Stimulated activated CD4-positive, alpha-beta T cell treated with anti-CD3 and anti-CD28 coated beads, Interleukin-4, amount 100 ng/mL, for 4 hours (primary cell): ENCODE measurements around the gene SKAP1.
"Not testable (repeated sequence)": the region's sequence is repeated elsewhere in the genome, so short reads cannot be mapped to it uniquely, and the experiment has no call there.

Source experiments
- DNase-seq, 2 experiments: peaks; one replicate each; pipeline ENCODE4 v3.0.0-alpha.2; 2020

SKAP1 gene

GRCh38 chr17:48429638-48430586, at the start of gene SKAP1:
TSS of gene SKAP1 (minus strand) at chr17:48430214.
- DNase-seq, result peak; percentile 68 to 74

- DNase-seq, result no peak
These were observed 49.0 kb upstream of the SKAP1 start for GRCh38 chr17:48479014-48479402.

GRCh38 chr17:48478224-48479013, 48.4 kb upstream of the SKAP1 start:
- no peak for DNase-seq

GRCh38 chr17:48477221-48477620, 47.2 kb upstream of the SKAP1 start:
- no peak for DNase-seq

- DNase-seq, result no peak
These were observed 42.6 kb upstream of the SKAP1 start for GRCh38 chr17:48472411-48473281.

- DNase-seq, result no peak
These were observed 41.9 kb upstream of the SKAP1 start for GRCh38 chr17:48471817-48472410.

GRCh38 chr17:48470388-48471034, 40.5 kb upstream of the SKAP1 start:
- no peak for DNase-seq

GRCh38 chr17:48469227-48469626, 39.2 kb upstream of the SKAP1 start:
- DNase-seq, result no peak

GRCh38 chr17:48468299-48468698, 38.3 kb upstream of the SKAP1 start:
- DNase-seq, result no peak

- no peak for DNase-seq
These were observed 35.9 kb upstream of the SKAP1 start for GRCh38 chr17:48465884-48466283.

GRCh38 chr17:48463526-48463925, 33.5 kb upstream of the SKAP1 start:
- DNase-seq, result no peak

- DNase-seq, result no peak
These were observed 32.9 kb upstream of the SKAP1 start for GRCh38 chr17:48462946-48463345.

GRCh38 chr17:48460052-48460451, 30.0 kb upstream of the SKAP1 start:
- no peak for DNase-seq

- DNase-seq, result no peak
These were observed 29.2 kb upstream of the SKAP1 start for GRCh38 chr17:48459070-48459844.

GRCh38 chr17:48457080-48457836, 27.2 kb upstream of the SKAP1 start:
- DNase-seq, result peak; percentile 63 to 74

GRCh38 chr17:48456589-48456988, 26.6 kb upstream of the SKAP1 start:
- DNase-seq, result peak in 1 of 2 experiments; percentile 22

- DNase-seq, result no peak
These were observed 25.8 kb upstream of the SKAP1 start for GRCh38 chr17:48455791-48456190.

- DNase-seq, result no peak
These were observed 23.4 kb upstream of the SKAP1 start for GRCh38 chr17:48453447-48453846.

GRCh38 chr17:48451489-48451888, 21.5 kb upstream of the SKAP1 start:
- DNase-seq, result no peak

- not testable (repeated sequence) for DNase-seq
These were observed 19.3 kb upstream of the SKAP1 start for GRCh38 chr17:48449335-48449734.
